ENCODE measurements around the gene DDX1. TPM values are rescaled to one million over a fixed set of nuclear protein-coding genes. Genes with fewer than 3 reads are reported as not detected.
"Not testable (repeated sequence)": the region's sequence is repeated elsewhere in the genome, so short reads cannot be mapped to it uniquely, and the experiment has no call there.

The DDX1 gene
- total and polyA plus RNA-seq, 9 donors: 36.5 to 80.1 (median 67.4) TPM

GRCh38 chr2:15619510-15619909 lies 27.8 kb downstream of the DDX1 start:
- intact Hi-C loops (cut with DNase I): loop anchor here in 1 of 4 donors (10.0 kb wide), 1 partner anchor 1135 kb away; no protein-coding TSS in a partner anchor
- TF ChIP-seq POLR2A (IDR thresholded peaks at IDR 0.05) (no peak), EP300 (IDR thresholded peaks at IDR 0.05) (no peak), CTCF (IDR thresholded peaks at IDR 0.05) (no peak)
- WGBS, 3 donors: 75 to 77% (median 76%) methylated on average over 5 of the region's 5 CpGs
- no peak overlapping the region for H3K4me3 ChIP-seq
- no peaks in the 10 kb centered on the region for H3K27me3 ChIP-seq
- no peaks in the 10 kb centered on the region for H3K9me3 ChIP-seq
- no peak for DNase-seq
- H3K36me3 ChIP-seq: no peaks in the 10 kb centered on the region
- no peak overlapping the region for H3K27ac ChIP-seq
- no peaks in the 10 kb centered on the region for H3K4me1 ChIP-seq (ENCODE audit: insufficient read depth)

GRCh38 chr2:15619938-15620337 lies 28.3 kb downstream of the DDX1 start:
- Histone ChIP-seq H3K4me1 (ENCODE audit: insufficient read depth) (no peaks in the 10 kb centered on the region), H3K4me3 (no peak overlapping the region), H3K27ac (no peak overlapping the region), H3K9me3 (no peaks in the 10 kb centered on the region), H3K36me3 (no peaks in the 10 kb centered on the region), H3K27me3 (no peaks in the 10 kb centered on the region)
- TF ChIP-seq EP300 (IDR thresholded peaks at IDR 0.05): no peak
- TF ChIP-seq POLR2A (IDR thresholded peaks at IDR 0.05): no peak
- no peak for TF ChIP-seq CTCF (IDR thresholded peaks at IDR 0.05)
- no peak for DNase-seq
- 91 to 93% (median 92%) methylated on average over 4 of the region's 4 CpGs for WGBS, 3 donors
- intact Hi-C loops (cut with DNase I): loop anchor here in 1 of 4 donors (10.0 kb wide), 1 partner anchor 1135 kb away; no protein-coding TSS in a partner anchor

GRCh38 chr2:15620340-15620739 lies 28.7 kb downstream of the DDX1 start:
- no peak for DNase-seq
- no peaks in the 10 kb centered on the region for H3K36me3 ChIP-seq
- intact Hi-C loops (cut with DNase I): no loop called here
- H3K9me3 ChIP-seq: no peaks in the 10 kb centered on the region
- 97 to 100% (median 99%) methylated on average over 2 of the region's 2 CpGs for WGBS, 3 donors
- H3K4me1 ChIP-seq (ENCODE audit: insufficient read depth): no peaks in the 10 kb centered on the region
- H3K27ac ChIP-seq: no peak overlapping the region
- TF ChIP-seq CTCF (IDR thresholded peaks at IDR 0.05): no peak
- TF ChIP-seq POLR2A (IDR thresholded peaks at IDR 0.05): no peak
- no peak for TF ChIP-seq EP300 (IDR thresholded peaks at IDR 0.05)
- no peak overlapping the region for H3K4me3 ChIP-seq
- H3K27me3 ChIP-seq: no peaks in the 10 kb centered on the region

GRCh38 chr2:15620857-15621471 lies 29.3 kb downstream of the DDX1 start:
- Histone ChIP-seq H3K4me1 (ENCODE audit: insufficient read depth) (no peaks in the 10 kb centered on the region), H3K4me3 (no peak overlapping the region), H3K9me3 (no peaks in the 10 kb centered on the region), H3K36me3 (no peaks in the 10 kb centered on the region), H3K27me3 (no peaks in the 10 kb centered on the region), H3K27ac (no peak overlapping the region)
- no peak for DNase-seq
- TF ChIP-seq POLR2A (IDR thresholded peaks at IDR 0.05) (no peak), EP300 (IDR thresholded peaks at IDR 0.05) (no peak), CTCF (IDR thresholded peaks at IDR 0.05) (no peak)
- intact Hi-C loops (cut with DNase I): no loop called here
- WGBS, 3 donors: 95 to 97% (median 97%) methylated on average over 4 of the region's 4 CpGs

GRCh38 chr2:15621472-15621870 lies 29.8 kb downstream of the DDX1 start:
- H3K9me3 ChIP-seq; H3K27me3 ChIP-seq; H3K36me3 ChIP-seq; H3K27ac ChIP-seq; DNase-seq; H3K4me3 ChIP-seq; H3K4me1 ChIP-seq (ENCODE audit: insufficient read depth); intact Hi-C loops (cut with DNase I): not testable (repeated sequence)
- 92 to 94% (median 93%) methylated on average over 5 of the region's 5 CpGs for WGBS, 3 donors

Data from ovary (tissue), 9 donors.